Fibroblast of mammary gland (primary cell): ENCODE measurements around the gene IER5L.

Experiments
- DNase-seq: peaks from one replicate; pipeline ENCODE4 v3.0.0-alpha.2; 2010; ENCODE audit warnings: low read depth
- H3K4me3 ChIP-seq: 2 replicates; pipeline ENCODE4 v1.5.1; 2011; ENCODE audit warnings: low read depth, mild to moderate bottlenecking, low read length, moderate library complexity; ENCODE audit not compliant: control insufficient read depth
- TF ChIP-seq, protein P1 (sequence below): conservative IDR thresholded peaks from 2 replicates; pipeline ENCODE4 v1.5.1; 2011; ENCODE audit warnings: low read depth, low read length, inconsistent platforms; ENCODE audit not compliant: control insufficient read depth, insufficient read depth

Gene IER5L

DNA sequence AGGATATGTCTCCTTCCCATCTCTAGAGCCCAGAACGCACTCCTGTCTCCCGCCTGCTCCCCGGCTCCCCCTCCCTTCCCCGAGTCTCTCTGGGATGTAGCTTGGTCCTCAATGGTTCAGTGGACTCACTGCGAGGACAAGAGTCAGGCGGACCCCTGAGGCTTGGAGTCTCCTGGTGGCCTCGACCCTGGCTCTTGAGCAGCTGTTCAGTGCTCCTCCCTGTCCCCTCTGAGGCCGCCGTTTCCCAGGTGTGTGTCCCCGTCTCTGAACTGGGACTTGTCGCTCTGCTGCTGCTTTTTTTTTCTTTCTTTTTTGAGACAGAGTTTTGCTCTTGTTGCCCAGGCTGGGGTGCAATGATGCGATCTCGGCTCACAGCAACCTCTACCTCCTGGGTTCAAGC lies 44.8 kb upstream of the IER5L start:
- H3K4me3 ChIP-seq, result no peak overlapping the region
- TF ChIP-seq, protein P1, sequence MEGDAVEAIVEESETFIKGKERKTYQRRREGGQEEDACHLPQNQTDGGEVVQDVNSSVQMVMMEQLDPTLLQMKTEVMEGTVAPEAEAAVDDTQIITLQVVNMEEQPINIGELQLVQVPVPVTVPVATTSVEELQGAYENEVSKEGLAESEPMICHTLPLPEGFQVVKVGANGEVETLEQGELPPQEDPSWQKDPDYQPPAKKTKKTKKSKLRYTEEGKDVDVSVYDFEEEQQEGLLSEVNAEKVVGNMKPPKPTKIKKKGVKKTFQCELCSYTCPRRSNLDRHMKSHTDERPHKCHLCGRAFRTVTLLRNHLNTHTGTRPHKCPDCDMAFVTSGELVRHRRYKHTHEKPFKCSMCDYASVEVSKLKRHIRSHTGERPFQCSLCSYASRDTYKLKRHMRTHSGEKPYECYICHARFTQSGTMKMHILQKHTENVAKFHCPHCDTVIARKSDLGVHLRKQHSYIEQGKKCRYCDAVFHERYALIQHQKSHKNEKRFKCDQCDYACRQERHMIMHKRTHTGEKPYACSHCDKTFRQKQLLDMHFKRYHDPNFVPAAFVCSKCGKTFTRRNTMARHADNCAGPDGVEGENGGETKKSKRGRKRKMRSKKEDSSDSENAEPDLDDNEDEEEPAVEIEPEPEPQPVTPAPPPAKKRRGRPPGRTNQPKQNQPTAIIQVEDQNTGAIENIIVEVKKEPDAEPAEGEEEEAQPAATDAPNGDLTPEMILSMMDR, result no peak
- DNase-seq, result no peak

GRCh38 chr9:129221979-129222635 lies 44.0 kb upstream of the IER5L start:
- no peak for DNase-seq
- TF ChIP-seq, protein P1, result no peak
- no peak overlapping the region for H3K4me3 ChIP-seq

DNA sequence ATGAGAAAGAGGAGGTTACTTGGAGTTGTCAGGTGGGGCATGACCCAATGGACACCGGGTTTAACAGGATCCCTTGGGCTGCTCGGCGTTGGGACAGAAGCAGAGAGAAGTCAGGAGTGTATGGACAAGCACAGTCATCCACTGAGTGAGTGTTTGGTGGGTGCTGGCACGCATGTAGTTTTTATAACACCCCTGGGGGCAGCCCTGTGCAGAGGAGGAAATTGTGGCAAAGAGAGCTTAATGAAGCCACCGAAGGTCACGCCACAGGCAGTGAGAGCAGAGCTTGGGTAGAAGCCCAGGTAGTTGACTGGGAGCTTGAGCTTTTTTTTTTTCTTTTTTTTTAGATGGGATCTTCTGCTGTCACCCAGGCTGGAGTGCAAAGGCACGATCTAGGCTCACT lies 43.2 kb upstream of the IER5L start:
- DNase-seq, result no peak
- TF ChIP-seq, protein P1, result no peak
- H3K4me3 ChIP-seq, result no peak overlapping the region

GRCh38 chr9:129220771-129221170 lies 42.7 kb upstream of the IER5L start:
- H3K4me3 ChIP-seq, result no peak overlapping the region
- DNase-seq, result no peak
- TF ChIP-seq, protein P1, result no peak

DNA sequence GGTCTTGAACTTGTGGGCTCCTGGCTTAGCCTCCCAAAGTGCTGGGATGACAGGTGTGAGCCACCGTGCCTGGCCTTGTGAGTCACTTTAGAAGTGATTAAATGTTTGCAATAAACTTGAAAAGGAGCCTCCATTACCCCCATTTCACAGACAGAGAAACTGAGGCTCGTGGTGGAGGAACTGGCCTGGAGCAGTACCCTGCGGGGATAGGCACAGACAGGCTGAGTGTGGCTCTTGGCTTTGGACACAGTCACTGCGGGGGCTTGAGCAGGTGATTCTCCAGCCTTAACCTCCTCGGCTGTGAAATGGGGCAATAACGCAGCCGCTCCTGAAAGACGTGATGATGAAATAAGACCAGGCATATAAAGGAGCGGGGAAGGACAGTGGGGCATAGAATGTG lies 40.9 kb upstream of the IER5L start:
- no peak overlapping the region for H3K4me3 ChIP-seq
- TF ChIP-seq, protein P1, result no peak
- DNase-seq, result no peak

DNA sequence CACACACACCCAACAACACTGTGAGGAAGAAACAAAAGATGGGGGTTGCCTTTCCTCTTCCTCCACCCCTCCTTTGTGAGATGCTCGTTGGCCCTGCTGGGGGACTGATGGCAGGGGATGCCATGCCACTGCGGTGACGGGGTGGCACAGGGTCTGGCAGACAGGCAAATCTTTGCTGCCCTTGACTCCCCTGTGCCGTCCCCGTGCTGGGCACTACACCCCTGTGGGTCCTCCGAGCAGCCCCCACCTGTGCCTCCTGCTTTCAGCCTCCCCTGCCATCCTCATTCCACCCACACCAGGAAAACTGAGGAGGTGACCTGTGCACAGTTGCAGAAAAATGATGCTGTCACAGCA lies 40.2 kb upstream of the IER5L start:
- no peak overlapping the region for H3K4me3 ChIP-seq
- TF ChIP-seq, protein P1, result no peak
- DNase-seq, result no peak

- TF ChIP-seq, protein P1, result no peak
- no peak overlapping the region for H3K4me3 ChIP-seq
- DNase-seq, result no peak
Observed at GRCh38 chr9:129213551-129213950, 35.5 kb upstream of the IER5L start.
